K562 (cell line): Measurements from ENCODE around the gene DIPK1A. TPM values are rescaled to one million over a fixed set of nuclear protein-coding genes. Genes with fewer than 3 reads are reported as not detected.

Experiments used
- ARHGAP35 ChIP-seq: fragments of 450-650 bp; IDR thresholded peaks from 2 replicates; pipeline ENCODE4 v1.6.1; 2018; ENCODE audit not compliant: partially characterized antibody
- ARID2 ChIP-seq: fragments of 450-650 bp; IDR thresholded peaks from 2 replicates; pipeline ENCODE4 v1.6.1; 2017; ENCODE audit warnings: antibody characterized with exemption, mild to moderate bottlenecking
- CBX2 ChIP-seq: fragments of 200-600 bp; sonication (generic); IDR thresholded peaks from one replicate; pipeline ENCODE4 v1.6.1; 2012; ENCODE audit warnings: mild to moderate bottlenecking, low read length, inconsistent platforms; ENCODE audit not compliant: insufficient read depth, poor library complexity, severe bottlenecking
- CSDE1 ChIP-seq, 2 experiments: fragments of 450-650 bp; IDR thresholded peaks; 2 replicates each; pipeline ENCODE4 v1.6.1; 2016; ENCODE audit warnings: mild to moderate bottlenecking in 1 of 2
- EWSR1 ChIP-seq: fragments of 450-650 bp; IDR thresholded peaks from 2 replicates; pipeline ENCODE4 v1.6.1; 2018; ENCODE audit warnings: borderline replicate concordance, mild to moderate bottlenecking, low read depth, moderate library complexity; ENCODE audit not compliant: partially characterized antibody
- FOXO4 ChIP-seq: fragments of 450-650 bp; formaldehyde crosslinking; IDR thresholded peaks from 2 replicates; pipeline ENCODE4 v1.4.0; 2020; ENCODE audit warnings: mild to moderate bottlenecking, moderate library complexity
- GATA2 ChIP-seq: sonication (generic); formaldehyde crosslinking; IDR thresholded peaks from 2 replicates; pipeline ENCODE4 v1.4.0; 2020; ENCODE audit warnings: mild to moderate bottlenecking, missing genetic modification reagents
- KDM1A ChIP-seq, 2 experiments: fragments of 450-650 bp; IDR thresholded peaks; 2 replicates each; pipeline ENCODE4 v1.6.1; 2016; ENCODE audit warnings: mild to moderate bottlenecking in 2 of 2
- LARP7 ChIP-seq: fragments of 450-650 bp; IDR thresholded peaks from 2 replicates; pipeline ENCODE4 v1.6.1; 2016
- MTA2 ChIP-seq: fragments of 450-650 bp; IDR thresholded peaks from 2 replicates; pipeline ENCODE4 v1.6.1; 2016; ENCODE audit warnings: low read depth
- NCOR1 ChIP-seq: fragments of 450-650 bp; IDR thresholded peaks from 2 replicates; pipeline ENCODE4 v1.6.1; 2016; ENCODE audit warnings: mild to moderate bottlenecking, moderate library complexity
- RBFOX2 ChIP-seq: fragments of 200-400 bp; formaldehyde crosslinking; IDR thresholded peaks from 2 replicates; pipeline ENCODE4 v1.6.1; 2017; ENCODE audit warnings: low read depth, mild to moderate bottlenecking, low read length, moderate library complexity
- RBM25 ChIP-seq: fragments of 200-400 bp; formaldehyde crosslinking; IDR thresholded peaks from 2 replicates; pipeline ENCODE4 v1.6.1; 2018; ENCODE audit warnings: low read length, low read depth, moderate library complexity; ENCODE audit not compliant: severe bottlenecking
- RBM34 ChIP-seq: fragments of 200-400 bp; formaldehyde crosslinking; IDR thresholded peaks from 2 replicates; pipeline ENCODE4 v1.6.1; 2018; ENCODE audit warnings: low read length, borderline replicate concordance; ENCODE audit not compliant: insufficient read depth
- SMAD2 ChIP-seq: fragments of 150-350 bp; IDR thresholded peaks from 2 replicates; pipeline ENCODE4 v1.6.1; 2014; ENCODE audit warnings: low read depth, mild to moderate bottlenecking, low read length
- SNIP1 ChIP-seq: fragments of 450-650 bp; IDR thresholded peaks from 2 replicates; pipeline ENCODE4 v1.7.1; 2017; ENCODE audit warnings: low read depth, mild to moderate bottlenecking
- SP1 ChIP-seq: sonication (generic); formaldehyde crosslinking; IDR thresholded peaks from 2 replicates; pipeline ENCODE4 v1.8.1; 2022; ENCODE audit warnings: mild to moderate bottlenecking, missing genetic modification reagents
- TCF3 ChIP-seq: sonication (generic); formaldehyde crosslinking; IDR thresholded peaks from 2 replicates; pipeline ENCODE4 v1.4.0; 2020; ENCODE audit warnings: mild to moderate bottlenecking, missing genetic modification reagents
- THRA ChIP-seq: fragments of 450-650 bp; IDR thresholded peaks from 2 replicates; pipeline ENCODE4 v1.6.1; 2017; ENCODE audit warnings: mild to moderate bottlenecking, moderate library complexity
- TSC22D4 ChIP-seq: fragments of 450-650 bp; IDR thresholded peaks from 2 replicates; pipeline ENCODE4 v1.6.1; 2016; ENCODE audit warnings: missing genetic modification characterization, missing biosample characterization, control low read depth
- ZKSCAN1 ChIP-seq: fragments of 150-350 bp; IDR thresholded peaks from 2 replicates; pipeline ENCODE4 v1.6.1; 2016; ENCODE audit warnings: low read depth, low read length
- ZNF263 ChIP-seq: sonication (generic); formaldehyde crosslinking; IDR thresholded peaks from 2 replicates; pipeline ENCODE4 v1.8.0; 2022; ENCODE audit warnings: mild to moderate bottlenecking, missing genetic modification reagents, borderline replicate concordance
- ZNF592 ChIP-seq: fragments of 450-650 bp; IDR thresholded peaks from 2 replicates; pipeline ENCODE4 v1.6.1; 2017; ENCODE audit warnings: antibody characterized with exemption, mild to moderate bottlenecking
- polyA plus RNA-seq, 8 experiments: library from polyadenylated mRNA; depleted of rRNA in 4 of 8; stranded (reverse) in 5 of 8; unstranded in 3 of 8; fragments of >200 nt; fragmentation: Nextera tagmentation in 2 of 8; fragmentation: Illumina TruSeq in 1 of 8; extraction: Ambion mirVana in 2 of 8; extraction: Trizol in 1 of 8; gene quantifications; 2 replicates each; pipeline versions ENCODE4 v1.2.1 to v1.2.3, GENCODE V29; 2011 to 2014; ENCODE audit warnings: inconsistent platforms in 1 of 8, missing spikeins in 1 of 8
- total RNA-seq, 7 experiments: library from RNA; depleted of rRNA in 6 of 7; stranded (reverse); fragments of >200 nt in 6 of 7; fragmentation: Illumina TruSeq in 2 of 7; extraction: Trizol in 2 of 7; gene quantifications; 2 replicates each; pipeline versions ENCODE4 v1.2.1 to v1.2.3, GENCODE V29; 2011 to 2021; ENCODE audit warnings: low replicate concordance in 1 of 7

The DIPK1A gene
- total and polyA plus RNA-seq, 9 of the 15 experiments (the other 6 are each of a cell fraction or from before 2014, with no cell fraction given) = 0.54 to 2.5 (median 1.3) TPM

- TF ChIP-seq GATA2 (CRISPR knock-in tag) (peak; percentile 36; the same call in 1 of the 2 replicates), ZNF263 (CRISPR knock-in tag) (peak; percentile 56; the same call in 1 of the 2 replicates), MTA2 (0 out of 2 replicates have a peak, but pooled peaks have one; percentile 5), ARHGAP35 (no peak), RBM25 (no peak), ZKSCAN1 (0 out of 2 replicates have a peak, but pooled peaks have one; percentile 51), CBX2 (no peak), EWSR1 (no peak), THRA (no peak), TSC22D4 (tag) (no peak), KDM1A (IDR thresholded peaks at IDR 0.05) (no peak; a peak in 1 of 4 replicates), SNIP1 (no peak), ZNF592 (no peak), SMAD2 (no peak), NCOR1 (no peak; the same call in 1 of the 2 replicates), RBFOX2 (peak; percentile 99), CSDE1 (IDR thresholded peaks at IDR 0.05) (peak in 1 of 2 experiments; percentile 72; a peak in 1 of 4 replicates), ARID2 (no peak), SP1 (CRISPR knock-in tag) (peak; percentile 96), RBM34 (no peak), FOXO4 (CRISPR knock-in tag) (no peak), TCF3 (peak; percentile 50; the same call in 1 of the 2 replicates), LARP7 (peak; percentile 77; the same call in 1 of the 2 replicates)
These were observed 129.3 kb downstream of the DIPK1A start, which contains the start of gene RPL5 (continued) for GRCh38 chr1:92831762-92832536.
